Measurements from ENCODE around the gene AKAP8L. TPM values are rescaled to one million over a fixed set of nuclear protein-coding genes. Genes with fewer than 3 reads are reported as not detected.
A peak's percentile ranks its signal among the peaks of the same experiment; 100 is the strongest.

Gene AKAP8L
- total and polyA plus RNA-seq, 5 experiments from 2014 or later: 38.7 to 232 (median 80.7) TPM

DNA sequence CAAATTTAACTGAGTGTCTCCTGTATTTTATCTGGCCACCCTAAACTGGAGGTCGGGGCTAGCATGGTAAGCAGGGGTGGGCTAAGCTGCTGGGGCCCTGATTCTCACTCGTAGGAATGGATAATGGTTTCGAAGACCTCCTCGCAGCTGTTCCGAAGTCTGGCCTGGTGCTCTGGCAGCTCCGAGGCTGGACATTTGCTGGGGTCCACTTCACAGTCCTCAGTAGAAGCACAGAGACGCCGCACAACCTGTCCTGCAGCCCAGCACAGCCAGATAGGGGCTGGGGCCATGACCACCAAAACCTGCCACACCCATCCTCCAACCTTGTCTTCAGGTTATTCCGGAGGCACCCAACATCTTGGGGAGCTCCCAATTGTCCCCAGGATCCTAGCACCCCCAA is 37.2 kb upstream of the AKAP8L start:
- Mint-ChIP-seq H3K27ac (peak overlapping the region in 5 of 10 donors; percentile 22 to 81 (median 56)), H3K9me3 (no peaks in the 10 kb centered on the region), H3K27me3 (no peaks in the 10 kb centered on the region), H3K36me3 (peaks cover 0 to 74% (median 25%) of the 10 kb centered on the region in 3 donors), H3K4me3 (no peak overlapping the region), H3K4me1 (peaks cover 17 to 48% (median 28%) of the 10 kb centered on the region in 4 donors)
- no peak for ATAC-seq
- POLR2A ChIA-PET: interaction anchor here (0.6 to 2.3 kb wide), 5 partner anchors 9 to 95 kb away, joined by 4 to 9 read pairs (median 6); partner anchors contain the start of gene AKAP8L
- DNase-seq: no peak

GRCh38 chr19:15453906-15454860 is 35.4 kb upstream of the AKAP8L start:
- H3K27me3 Mint-ChIP-seq: no peaks in the 10 kb centered on the region
- peak overlapping the region in 8 of 10 donors; percentile 44 to 93 (median 68) for H3K27ac Mint-ChIP-seq
- POLR2A ChIA-PET: interaction anchor here (0.6 to 1.9 kb wide), 7 partner anchors 9 to 100 kb away, joined by 3 to 12 read pairs (median 4); no protein-coding TSS in a partner anchor
- H3K9me3 Mint-ChIP-seq: peaks cover 0 to 9% (median 0%) of the 10 kb centered on the region in 9 donors
- ATAC-seq (no peak), DNase-seq (peak in 1 of 10 donors; percentile 59)
- peaks cover 0 to 58% (median 20%) of the 10 kb centered on the region in 3 donors for H3K36me3 Mint-ChIP-seq
- H3K4me1 Mint-ChIP-seq: peaks cover 19 to 40% (median 29%) of the 10 kb centered on the region in 4 donors
- peak overlapping the region in 1 of 10 donors; percentile 26 for H3K4me3 Mint-ChIP-seq

GRCh38 chr19:15453091-15453578 is 34.3 kb upstream of the AKAP8L start:
- POLR2A ChIA-PET: interaction anchor here (3.1 to 4.6 kb wide), 2 partner anchors 9 to 73 kb away, joined by 8 to 48 read pairs; partner anchors contain the start of genes AKAP8 and RASAL3
- H3K36me3 Mint-ChIP-seq: peaks cover 0 to 55% (median 20%) of the 10 kb centered on the region in 3 donors
- no peak overlapping the region for H3K4me3 Mint-ChIP-seq
- H3K27ac Mint-ChIP-seq: peak overlapping the region in 4 of 10 donors; percentile 44 to 93 (median 60)
- H3K9me3 Mint-ChIP-seq: peaks cover 0 to 9% (median 0%) of the 10 kb centered on the region in 9 donors
- DNase-seq (no peak), ATAC-seq (no peak)
- H3K27me3 Mint-ChIP-seq: no peaks in the 10 kb centered on the region
- peaks cover 26 to 49% (median 36%) of the 10 kb centered on the region in 4 donors for H3K4me1 Mint-ChIP-seq

GRCh38 chr19:15452111-15453047 is 33.6 kb upstream of the AKAP8L start:
- no peak for ATAC-seq
- peak overlapping the region in 1 of 10 donors; percentile 69 for H3K4me3 Mint-ChIP-seq
- peaks cover 0 to 9% (median 0%) of the 10 kb centered on the region in 9 donors for H3K9me3 Mint-ChIP-seq
- POLR2A ChIA-PET: interaction anchor here (0.7 to 4.6 kb wide), 6 partner anchors 10 to 298 kb away, joined by 3 to 48 read pairs (median 6); partner anchors contain the start of genes AKAP8, AKAP8L and RASAL3
- peaks cover 25 to 46% (median 35%) of the 10 kb centered on the region in 4 donors for H3K4me1 Mint-ChIP-seq
- DNase-seq: peak in 2 of 10 donors; percentile 23 to 63
- H3K36me3 Mint-ChIP-seq: peaks cover 0 to 50% (median 20%) of the 10 kb centered on the region in 3 donors
- no peaks in the 10 kb centered on the region for H3K27me3 Mint-ChIP-seq
- H3K27ac Mint-ChIP-seq: peak overlapping the region in 6 of 10 donors; percentile 10 to 83 (median 64)

DNA sequence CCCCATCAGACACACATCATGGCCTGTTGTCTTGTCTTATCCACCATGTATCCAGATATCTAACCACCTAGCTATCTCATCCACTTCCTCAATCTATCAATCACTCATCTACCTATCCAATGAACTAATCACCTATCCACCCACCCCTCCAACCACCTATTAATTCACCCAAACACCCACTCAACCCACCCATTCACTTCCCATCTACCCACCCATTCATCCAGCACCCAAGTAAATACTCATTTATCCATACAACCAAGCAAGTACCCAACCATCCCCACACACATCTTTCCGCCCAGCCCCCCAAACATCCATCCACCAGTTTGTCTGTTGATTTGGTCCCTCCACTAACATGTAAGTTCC is 31.7 kb upstream of the AKAP8L start:
- ATAC-seq (no peak), DNase-seq (no peak)
- peaks cover 0 to 9% (median 0%) of the 10 kb centered on the region in 9 donors for H3K9me3 Mint-ChIP-seq
- POLR2A ChIA-PET: interaction anchor here (0.8 to 4.6 kb wide), 5 partner anchors 12 to 71 kb away, joined by 3 to 48 read pairs (median 8); partner anchors contain the start of genes AKAP8 and RASAL3
- peaks cover 25 to 49% (median 35%) of the 10 kb centered on the region in 4 donors for H3K4me1 Mint-ChIP-seq
- H3K36me3 Mint-ChIP-seq: peaks cover 0 to 37% (median 16%) of the 10 kb centered on the region in 3 donors
- H3K4me3 Mint-ChIP-seq: peak overlapping the region; percentile 71 to 90 (median 84)
- H3K27me3 Mint-ChIP-seq: no peaks in the 10 kb centered on the region
- H3K27ac Mint-ChIP-seq: peak overlapping the region; percentile 83 to 97 (median 94)

GRCh38 chr19:15449620-15450527 is 31.1 kb upstream of the AKAP8L start, which contains the start of gene WIZ:
Gene WIZ, minus strand, starts transcription at chr19:15449956. Its CDS starts 1,649 bp downstream, at chr19:15448307.
- Mint-ChIP-seq H3K27ac (peak within 1 kb of the TSS; percentile 83 to 97 (median 94)), H3K4me1 (peaks cover 20 to 44% (median 30%) of the 10 kb centered on the region in 4 donors), H3K9me3 (peaks cover 0 to 9% (median 0%) of the 10 kb centered on the region in 9 donors), H3K36me3 (peaks cover 0 to 31% (median 16%) of the 10 kb centered on the region in 3 donors), H3K4me3 (peak within 1 kb of the TSS; percentile 71 to 90 (median 84)), H3K27me3 (no peaks in the 10 kb centered on the region)
- DNase-seq: peak; percentile 78 to 92 (median 85)
- POLR2A ChIA-PET: interaction anchor here (0.6 to 4.6 kb wide), 7 partner anchors 13 to 1857 kb away, joined by 3 to 48 read pairs (median 5); partner anchors contain the start of genes AKAP8 and RASAL3
- ATAC-seq: peak; percentile 80 to 85

DNA sequence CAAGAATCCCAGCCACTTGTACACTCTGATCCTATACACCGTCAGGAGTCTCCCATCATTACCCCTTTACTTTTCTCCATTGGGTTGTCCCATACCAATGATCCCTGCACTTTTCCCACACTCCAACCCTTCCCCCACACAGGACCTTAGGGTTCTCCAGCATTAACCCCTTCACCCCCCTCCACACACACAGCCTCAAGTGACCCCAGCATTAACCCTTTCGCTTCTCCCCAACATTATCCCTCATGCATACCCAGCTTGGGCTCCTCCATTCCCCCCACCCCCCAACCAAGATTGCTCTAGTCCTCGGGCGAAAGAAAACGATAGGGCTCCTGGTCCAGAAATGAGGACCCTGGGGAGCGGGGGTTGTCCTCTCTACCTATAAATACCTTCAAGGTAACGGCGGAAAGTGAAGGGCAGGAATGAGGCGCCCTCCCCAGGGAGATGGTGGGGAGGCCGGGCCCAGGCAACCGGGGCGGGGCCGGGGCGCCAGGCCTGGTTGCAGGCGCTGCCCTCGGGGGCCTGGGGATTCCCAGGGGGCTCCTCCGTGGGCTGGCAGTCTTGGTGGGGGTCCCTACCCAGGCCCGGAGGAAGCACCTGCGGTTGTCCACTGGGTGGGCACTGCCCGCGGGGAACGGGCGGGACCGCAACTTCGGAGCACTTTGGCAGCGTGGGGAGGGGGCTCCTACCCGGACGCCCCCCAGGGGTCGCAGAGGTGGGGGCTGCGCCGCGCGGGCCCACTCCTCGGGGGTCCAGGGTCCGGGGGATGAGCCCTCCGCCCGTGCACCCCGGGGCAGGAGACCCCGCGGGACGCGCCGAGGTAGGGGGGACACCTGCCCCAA is 30.2 kb upstream of the AKAP8L start:
- Mint-ChIP-seq H3K27me3 (no peaks in the 10 kb centered on the region), H3K36me3 (peaks cover 0 to 23% (median 14%) of the 10 kb centered on the region in 3 donors), H3K4me1 (peaks cover 20 to 35% (median 28%) of the 10 kb centered on the region in 4 donors), H3K9me3 (peaks cover 0 to 9% (median 0%) of the 10 kb centered on the region in 9 donors), H3K27ac (peak overlapping the region; percentile 1 to 92 (median 80)), H3K4me3 (peak overlapping the region; percentile 60 to 88 (median 70))
- ATAC-seq: peak in 1 of 2 donors; percentile 7
- DNase-seq: peak in 1 of 10 donors; percentile 66
- POLR2A ChIA-PET: interaction anchor here (0.5 to 4.6 kb wide), 8 partner anchors 11 to 1857 kb away, joined by 3 to 48 read pairs (median 4); partner anchors contain the start of gene RASAL3

- peaks cover 0 to 9% (median 0%) of the 10 kb centered on the region in 9 donors for H3K9me3 Mint-ChIP-seq
- peak overlapping the region in 9 of 10 donors; percentile 1 to 92 (median 81) for H3K27ac Mint-ChIP-seq
- peak overlapping the region; percentile 60 to 88 (median 70) for H3K4me3 Mint-ChIP-seq
- H3K27me3 Mint-ChIP-seq: no peaks in the 10 kb centered on the region
- peaks cover 0 to 15% (median 10%) of the 10 kb centered on the region in 3 donors for H3K36me3 Mint-ChIP-seq
- peak in 1 of 10 donors; percentile 63 for DNase-seq
- no peak for ATAC-seq
- H3K4me1 Mint-ChIP-seq: peaks cover 17 to 29% (median 23%) of the 10 kb centered on the region in 4 donors
- POLR2A ChIA-PET: interaction anchor here (0.7 to 4.6 kb wide), 7 partner anchors 10 to 103 kb away, joined by 3 to 48 read pairs (median 4); partner anchors contain the start of gene RASAL3
These were observed 29.4 kb upstream of the AKAP8L start for GRCh38 chr19:15448044-15448777.

DNA sequence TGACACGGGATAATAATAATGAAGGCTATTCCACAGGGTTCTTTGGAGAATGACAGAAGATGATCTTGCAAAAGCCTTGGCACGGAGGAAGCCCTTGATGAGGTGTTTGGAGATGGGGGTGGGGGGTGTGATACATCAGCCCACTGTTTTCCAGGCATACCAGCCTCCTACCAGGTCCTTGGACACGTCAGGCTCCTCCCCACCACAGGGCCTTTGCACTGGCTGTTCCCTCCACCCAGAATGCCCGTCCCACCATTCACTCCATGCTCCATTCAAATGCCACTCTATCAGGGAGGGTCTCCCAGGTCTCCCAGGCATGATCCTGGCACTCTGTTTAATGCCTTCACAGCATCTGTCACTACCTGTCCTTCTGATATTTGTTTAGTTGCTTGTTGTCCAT is 28.3 kb upstream of the AKAP8L start:
- POLR2A ChIA-PET: interaction anchor here (1.1 to 1.9 kb wide), 3 partner anchors 14 to 18 kb away, joined by 3 to 13 read pairs (median 6); no protein-coding TSS in a partner anchor
- Mint-ChIP-seq H3K27me3 (no peaks in the 10 kb centered on the region), H3K4me1 (peaks cover 17 to 29% (median 21%) of the 10 kb centered on the region in 4 donors), H3K36me3 (peaks cover 0 to 10% (median 9%) of the 10 kb centered on the region in 3 donors), H3K27ac (peak overlapping the region in 7 of 10 donors; percentile 6 to 93 (median 59)), H3K9me3 (peaks cover 0 to 9% (median 0%) of the 10 kb centered on the region in 9 donors), H3K4me3 (no peak overlapping the region)
- ATAC-seq: no peak
- no peak for DNase-seq
